IPS DF 19.7 (cell line): ENCODE results near the gene VWA2.

Experiments
- DNase-seq: peaks from one replicate; pipeline ENCODE4 v3.0.0-alpha.2; 2013; ENCODE audit warnings: low read depth, low spot score

The VWA2 gene, protein sequence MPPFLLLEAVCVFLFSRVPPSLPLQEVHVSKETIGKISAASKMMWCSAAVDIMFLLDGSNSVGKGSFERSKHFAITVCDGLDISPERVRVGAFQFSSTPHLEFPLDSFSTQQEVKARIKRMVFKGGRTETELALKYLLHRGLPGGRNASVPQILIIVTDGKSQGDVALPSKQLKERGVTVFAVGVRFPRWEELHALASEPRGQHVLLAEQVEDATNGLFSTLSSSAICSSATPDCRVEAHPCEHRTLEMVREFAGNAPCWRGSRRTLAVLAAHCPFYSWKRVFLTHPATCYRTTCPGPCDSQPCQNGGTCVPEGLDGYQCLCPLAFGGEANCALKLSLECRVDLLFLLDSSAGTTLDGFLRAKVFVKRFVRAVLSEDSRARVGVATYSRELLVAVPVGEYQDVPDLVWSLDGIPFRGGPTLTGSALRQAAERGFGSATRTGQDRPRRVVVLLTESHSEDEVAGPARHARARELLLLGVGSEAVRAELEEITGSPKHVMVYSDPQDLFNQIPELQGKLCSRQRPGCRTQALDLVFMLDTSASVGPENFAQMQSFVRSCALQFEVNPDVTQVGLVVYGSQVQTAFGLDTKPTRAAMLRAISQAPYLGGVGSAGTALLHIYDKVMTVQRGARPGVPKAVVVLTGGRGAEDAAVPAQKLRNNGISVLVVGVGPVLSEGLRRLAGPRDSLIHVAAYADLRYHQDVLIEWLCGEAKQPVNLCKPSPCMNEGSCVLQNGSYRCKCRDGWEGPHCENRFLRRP

DNA sequence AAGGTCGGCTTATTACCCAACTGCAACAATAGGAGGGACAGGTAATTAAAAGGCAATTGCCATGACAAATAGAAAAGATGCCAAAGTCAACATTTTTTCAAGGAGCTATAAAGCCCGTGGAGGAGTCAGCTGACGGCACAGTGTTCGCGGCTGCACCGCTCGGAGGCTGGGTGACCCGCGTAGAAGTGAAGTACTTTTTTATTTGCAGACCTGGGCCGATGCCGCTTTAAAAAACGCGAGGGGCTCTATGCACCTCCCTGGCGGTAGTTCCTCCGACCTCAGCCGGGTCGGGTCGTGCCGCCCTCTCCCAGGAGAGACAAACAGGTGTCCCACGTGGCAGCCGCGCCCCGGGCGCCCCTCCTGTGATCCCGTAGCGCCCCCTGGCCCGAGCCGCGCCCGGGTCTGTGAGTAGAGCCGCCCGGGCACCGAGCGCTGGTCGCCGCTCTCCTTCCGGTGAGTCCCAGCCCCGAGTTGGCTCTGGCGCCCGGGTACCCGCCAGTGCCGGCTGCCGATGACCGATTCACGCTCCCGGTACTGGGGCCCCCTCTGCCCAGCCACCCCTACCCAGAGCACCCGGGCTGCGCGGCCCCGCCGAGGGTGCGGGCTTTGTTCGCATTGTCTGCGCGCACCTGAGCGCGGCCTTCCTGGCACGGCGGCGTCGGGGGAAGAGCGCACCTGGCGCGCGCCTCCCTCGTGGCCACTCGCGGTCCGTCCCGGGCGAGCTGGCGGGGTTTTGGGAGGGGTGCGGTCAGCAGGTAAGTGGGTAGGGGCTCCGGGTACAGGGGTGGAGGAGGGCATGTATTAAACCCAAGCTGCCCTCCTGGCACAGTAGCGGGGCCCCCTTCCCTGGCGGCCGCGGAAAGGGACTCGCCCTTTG, at the start of gene VWA2:
VWA2 (plus strand) TSS at position 138 of the 877 bp plus-strand sequence. CDS start 9,460 bp downstream, outside the sequence.
- no peak for DNase-seq

DNA sequence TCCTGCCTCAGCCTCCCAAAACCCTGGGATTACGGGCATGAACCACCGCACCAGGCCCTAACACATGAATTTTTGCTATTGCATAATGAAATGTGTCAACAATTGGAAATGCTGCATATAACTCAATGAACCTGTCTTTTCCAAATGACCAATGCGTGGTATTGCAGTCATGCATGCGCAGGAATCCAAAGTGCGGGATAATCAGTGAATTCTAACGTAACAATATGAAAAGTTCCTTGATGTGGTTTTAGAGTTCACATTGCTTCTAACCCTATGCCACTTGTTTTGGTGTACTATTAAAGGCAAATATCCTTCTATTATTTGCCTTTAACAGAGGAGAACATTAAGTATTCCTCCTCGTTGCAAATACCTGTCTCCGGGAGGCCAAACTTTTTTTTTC, 49.4 kb upstream of the VWA2 start:
- no peak for DNase-seq

DNA sequence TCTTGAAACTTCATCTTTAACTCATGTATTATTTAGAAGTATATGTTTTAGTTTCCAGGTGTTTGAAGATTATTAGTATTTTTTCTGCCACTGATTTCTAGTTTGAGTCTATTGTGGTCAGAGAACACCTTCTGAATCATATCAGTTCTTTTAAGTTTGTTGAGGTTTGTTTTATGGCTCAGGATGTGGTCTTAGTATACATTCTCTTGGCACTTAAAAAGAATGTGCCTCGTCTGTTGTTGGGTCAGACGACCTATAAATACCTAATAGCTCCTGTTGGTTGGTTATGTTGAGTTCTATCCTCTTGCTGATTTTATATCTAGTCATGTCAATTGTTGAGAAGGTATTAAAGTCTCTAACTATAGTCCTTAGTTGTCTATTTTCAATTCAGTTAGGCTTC, 44.0 kb upstream of the VWA2 start:
- DNase-seq, result no peak

DNA sequence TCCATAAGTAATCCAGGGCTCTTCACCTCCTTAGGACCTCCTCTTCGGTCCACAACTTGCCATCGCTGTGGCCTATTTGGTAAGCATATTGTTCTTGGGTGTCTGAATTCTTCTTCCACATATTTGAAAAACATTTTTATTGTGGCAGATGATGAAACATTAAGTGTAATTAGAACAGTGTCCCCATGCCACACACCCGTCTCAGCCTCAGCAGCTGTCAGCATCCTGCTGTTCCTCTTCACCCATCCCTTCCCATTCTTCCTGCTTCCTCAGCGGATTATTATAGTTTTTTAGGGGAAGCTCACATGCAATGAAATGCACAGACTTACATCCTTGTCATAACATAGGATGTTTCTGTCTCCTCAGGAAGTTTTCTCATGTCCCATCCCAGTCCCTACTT, 39.8 kb upstream of the VWA2 start:
- DNase-seq, result no peak

DNA sequence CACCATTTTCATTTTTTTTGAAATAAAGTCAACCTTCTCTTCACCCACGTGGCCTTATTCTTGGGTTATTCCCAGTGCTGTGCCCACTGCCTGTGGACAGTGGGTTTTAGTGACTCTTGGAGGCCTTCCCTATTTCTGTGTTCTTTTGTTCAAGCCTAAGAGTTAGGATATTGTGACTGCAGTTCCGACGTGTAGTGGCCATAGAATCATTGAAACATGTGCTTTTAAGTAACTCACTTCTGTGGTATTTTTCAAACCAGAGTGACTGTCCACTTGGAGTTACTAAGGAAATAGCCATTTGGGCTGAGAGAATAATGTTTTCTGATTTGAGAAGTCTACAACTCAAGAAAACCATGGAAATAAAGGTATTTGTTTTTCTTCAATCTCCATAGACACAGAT, 36.2 kb upstream of the VWA2 start:
- DNase-seq, result no peak

DNA sequence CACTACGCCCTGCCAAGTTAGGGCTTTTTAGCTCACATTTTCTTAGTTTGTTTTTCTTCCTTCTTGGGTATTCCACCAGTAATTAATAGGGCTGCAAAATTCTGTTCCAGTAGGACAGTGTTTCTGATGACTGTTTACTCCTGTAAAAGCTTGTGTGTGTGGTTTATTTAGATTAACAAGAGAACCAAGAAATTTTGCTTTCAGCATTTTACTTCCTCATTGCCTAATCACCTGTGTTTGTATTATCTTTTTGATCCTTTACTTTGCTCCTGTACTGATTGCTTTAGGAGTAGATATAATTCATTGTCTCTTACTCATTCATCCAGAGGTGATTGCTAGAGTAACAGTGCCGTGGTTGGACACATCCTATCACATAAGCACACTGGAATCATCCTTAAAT, 32.2 kb upstream of the VWA2 start:
- DNase-seq, result no peak

DNA sequence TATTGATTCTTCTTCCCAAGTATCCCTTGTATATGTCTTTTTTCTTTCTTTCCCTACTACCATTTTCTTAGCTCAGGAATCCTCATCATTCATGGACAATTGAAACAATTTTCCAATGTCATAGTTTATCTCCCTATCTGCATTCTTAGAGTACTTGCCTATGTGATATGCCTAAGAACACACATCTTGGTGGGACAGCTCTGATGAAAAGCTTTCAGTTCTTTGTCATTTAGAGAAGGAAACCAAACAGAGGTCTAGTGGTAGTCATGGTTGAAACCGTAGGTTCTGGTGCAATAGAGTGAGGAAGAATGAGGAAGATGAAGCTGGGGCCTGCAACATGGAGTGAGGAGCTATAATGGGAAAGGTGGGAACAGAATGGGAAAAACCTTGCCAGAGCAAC, 31.7 kb upstream of the VWA2 start:
- no peak for DNase-seq

DNA sequence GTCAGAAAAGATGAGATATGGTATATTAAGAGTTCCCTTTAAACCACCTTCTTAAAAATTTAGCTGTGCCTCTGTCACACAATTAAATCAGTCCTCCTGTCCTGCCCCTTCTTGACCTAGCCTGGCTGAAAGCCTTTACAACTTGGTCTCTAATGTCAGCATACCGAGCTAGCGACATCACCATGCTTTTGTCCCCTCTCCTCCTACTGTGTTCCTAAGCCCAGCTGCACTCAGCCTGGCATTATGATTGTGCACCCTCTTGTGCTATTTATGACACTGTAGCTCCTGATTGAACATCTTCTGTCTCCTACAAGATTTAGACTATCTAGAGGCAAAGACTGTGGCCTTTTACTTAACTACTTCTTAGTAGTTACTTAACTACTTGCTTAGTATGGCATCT, 30.7 kb upstream of the VWA2 start:
- DNase-seq, result peak; percentile 12

DNA sequence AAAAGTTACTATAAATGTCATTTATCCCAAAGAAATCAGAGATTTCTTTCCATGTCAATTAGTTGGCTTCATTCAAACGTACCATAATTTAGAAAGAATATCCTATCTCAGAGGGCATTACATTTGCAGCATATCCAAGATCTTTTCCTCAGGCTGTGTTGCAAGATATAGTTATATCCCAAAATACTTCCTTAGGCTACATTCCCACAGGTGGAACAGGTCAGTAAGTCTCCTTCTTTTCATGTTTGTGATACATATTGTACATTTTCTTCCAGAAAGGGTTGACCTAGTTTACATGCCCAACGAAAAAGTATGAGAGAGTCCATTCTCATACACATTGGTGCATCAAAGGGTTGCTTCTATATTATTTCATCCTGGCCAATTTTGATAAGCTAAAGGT, 26.9 kb upstream of the VWA2 start:
- DNase-seq, result no peak

DNA sequence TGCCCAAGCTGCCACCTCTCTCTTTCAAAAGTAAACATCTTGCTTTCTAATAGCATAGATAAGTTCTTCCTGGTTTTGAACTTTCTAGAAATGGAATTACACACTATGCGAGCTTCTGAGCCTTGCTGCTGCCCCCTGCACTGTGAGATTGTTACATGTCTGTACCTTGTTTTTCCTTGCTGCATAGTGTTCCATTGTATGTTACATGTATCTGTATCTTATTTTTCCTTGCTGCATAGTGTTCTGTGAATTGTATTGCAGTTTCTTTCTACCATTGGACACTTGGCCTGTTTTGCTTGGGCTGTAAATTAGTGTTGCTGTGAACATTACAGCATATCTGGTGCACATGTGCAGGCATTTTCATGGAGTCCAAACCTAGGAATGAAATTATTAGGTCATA, 24.0 kb upstream of the VWA2 start:
- no peak for DNase-seq

DNA sequence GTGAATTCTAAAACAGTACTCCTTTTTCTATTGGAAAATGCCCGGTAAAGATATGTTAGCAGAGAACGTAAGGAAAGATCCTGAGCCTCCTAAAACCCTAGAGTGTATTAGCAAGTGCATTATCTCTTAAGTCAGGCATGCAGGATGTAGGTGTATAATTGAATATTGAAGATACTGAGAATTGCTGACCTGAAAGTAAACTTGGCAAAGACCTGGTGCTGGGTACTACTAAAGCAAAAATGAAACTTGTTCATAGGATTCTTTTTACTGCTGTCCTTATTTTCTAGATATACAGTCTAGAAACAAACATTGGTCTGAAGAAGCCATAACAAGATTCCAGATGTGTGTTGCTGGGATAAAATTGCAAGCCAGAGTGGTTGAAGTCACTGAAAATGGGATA, 18.8 kb upstream of the VWA2 start:
- DNase-seq, result no peak

DNA sequence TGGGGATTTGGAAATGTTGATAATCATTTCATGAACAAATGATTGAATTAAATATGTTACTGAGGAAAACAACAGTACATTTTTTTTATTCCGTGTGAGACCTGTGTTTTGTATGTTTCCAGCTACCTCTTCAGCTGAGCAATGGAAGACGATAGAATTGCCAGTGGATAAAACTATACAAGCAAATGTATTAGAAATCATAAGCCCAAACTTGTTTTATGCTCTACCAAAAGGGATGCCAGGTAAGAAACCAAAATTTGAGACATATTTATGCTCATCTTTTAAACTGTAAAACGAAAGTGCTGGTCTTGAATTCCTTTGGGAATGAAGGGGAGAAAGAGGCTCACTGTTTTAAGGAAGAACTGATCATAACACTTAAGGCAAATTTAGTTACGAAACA, 17.8 kb upstream of the VWA2 start:
- DNase-seq, result no peak

DNA sequence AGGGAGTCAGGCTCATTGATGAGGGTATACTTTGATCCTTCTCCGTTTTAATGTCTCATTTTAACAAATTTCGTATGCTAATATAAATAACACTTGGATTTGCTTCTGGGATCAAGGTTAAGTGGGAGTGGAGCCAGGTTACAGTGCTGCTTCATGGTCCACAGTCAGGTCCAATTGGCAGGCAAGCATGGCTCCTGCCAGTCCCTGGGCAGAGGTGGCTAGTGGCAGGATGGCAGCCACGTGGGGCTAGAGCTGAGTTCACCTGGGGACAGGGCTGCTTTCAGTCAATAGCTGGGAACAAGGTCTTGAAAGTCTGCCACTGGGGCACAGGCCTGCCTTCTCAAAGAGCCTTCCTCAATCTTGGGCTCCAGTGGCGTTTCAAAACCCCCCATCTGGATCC, 16.0 kb upstream of the VWA2 start:
- no peak for DNase-seq

DNA sequence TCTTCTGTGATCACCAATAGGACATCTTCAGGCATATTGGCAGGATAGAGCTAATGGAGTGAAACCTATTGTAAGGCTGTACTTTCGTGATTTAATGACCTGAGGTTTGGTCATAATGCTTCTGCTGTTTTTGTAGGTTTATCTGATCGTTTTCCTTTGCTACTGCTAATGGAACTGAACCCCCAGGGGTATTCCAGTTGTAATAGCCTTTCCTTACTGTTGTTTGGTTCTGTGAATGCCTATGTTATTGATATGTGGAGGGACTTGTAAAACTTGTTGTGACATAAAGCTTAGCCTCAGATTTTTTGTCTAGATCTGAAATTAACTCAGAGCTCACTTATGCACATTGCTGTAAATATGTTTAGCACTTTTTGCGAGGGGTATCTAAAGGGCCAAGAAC, 10.9 kb upstream of the VWA2 start:
- no peak for DNase-seq

DNA sequence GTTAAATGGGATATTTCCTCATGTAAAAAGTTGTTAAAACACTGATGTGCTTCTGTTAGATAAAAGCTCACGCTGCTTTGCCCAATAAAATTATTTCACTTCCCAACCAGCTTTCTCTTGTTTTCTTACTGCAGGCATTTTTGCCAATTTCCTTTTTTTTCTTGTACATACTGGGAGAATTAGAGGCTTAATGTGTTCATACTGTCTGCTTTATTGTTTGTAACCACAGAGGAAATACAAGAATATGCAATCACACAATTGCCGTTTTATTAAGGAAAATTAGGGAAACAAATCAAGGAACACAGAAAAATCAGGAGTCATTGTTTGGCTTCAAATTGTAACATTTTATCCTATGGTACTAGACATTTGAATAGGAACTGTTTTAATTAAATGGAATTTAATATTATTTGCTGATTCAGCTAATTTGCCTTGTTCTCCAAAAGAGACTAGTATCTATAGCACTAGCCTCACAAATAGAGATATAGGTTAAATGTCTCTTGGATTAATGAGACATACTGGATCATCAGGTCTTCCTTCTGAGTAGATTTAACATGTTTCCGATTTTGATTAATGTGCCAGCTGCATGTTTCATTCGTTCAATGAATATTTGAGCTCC, 6.4 kb upstream of the VWA2 start:
- no peak for DNase-seq

DNA sequence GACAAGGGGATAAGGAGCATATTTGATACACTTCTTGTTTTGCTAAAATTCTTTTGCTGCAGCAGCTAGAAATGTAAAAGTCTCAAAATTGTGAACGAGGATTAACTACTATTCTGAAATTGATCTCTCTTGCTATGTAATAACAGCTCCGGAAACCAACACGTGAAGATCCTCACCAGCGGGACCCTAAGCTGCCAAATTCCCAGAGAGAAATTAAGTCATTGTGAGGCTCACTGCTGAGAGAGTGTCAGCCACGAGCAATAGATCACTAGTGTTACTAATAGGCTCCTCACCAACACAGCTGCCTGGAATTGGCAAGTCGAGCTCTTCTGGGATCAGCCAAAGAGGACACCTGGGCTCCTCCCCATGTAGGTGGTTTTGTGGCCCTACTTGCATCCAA, 5.6 kb upstream of the VWA2 start:
- no peak for DNase-seq

DNA sequence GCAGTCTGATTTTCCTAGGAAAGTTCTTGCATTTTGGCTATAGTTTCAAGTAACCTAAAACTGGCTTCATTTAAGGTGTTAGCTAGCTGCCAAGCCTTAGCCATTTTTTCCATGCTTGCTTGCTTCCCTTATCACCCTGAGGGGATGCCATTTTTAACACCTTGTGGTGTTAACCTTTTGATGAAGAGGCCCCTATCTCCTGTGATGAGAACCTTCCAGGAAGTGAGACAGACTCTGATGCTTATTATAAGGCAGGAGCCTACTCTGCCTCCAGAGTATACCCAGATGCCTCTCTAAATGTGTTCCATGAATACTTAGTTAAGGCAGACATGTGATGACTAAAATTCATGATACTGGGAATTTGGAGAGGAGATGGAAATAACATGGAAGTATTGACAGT, 4.9 kb upstream of the VWA2 start:
- DNase-seq, result no peak

DNA sequence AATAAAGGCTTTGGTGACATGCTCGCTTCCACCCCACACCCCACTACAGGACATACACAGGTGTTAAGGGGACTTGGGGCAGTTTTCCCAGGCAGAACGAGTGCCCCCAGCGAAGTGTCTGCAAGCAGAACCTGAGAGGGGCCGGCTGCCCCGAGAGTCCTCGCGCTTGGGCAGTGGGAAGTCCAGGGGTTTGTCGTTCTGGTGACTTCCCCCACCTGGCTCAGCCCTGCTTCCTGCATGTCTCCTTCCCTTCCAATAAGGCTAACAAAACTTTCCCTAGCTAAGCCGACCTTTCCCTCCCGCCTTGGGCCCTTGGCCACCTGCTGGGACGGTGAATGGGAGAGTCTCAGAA, 916 bp downstream of the VWA2 start:
- no peak for DNase-seq

DNA sequence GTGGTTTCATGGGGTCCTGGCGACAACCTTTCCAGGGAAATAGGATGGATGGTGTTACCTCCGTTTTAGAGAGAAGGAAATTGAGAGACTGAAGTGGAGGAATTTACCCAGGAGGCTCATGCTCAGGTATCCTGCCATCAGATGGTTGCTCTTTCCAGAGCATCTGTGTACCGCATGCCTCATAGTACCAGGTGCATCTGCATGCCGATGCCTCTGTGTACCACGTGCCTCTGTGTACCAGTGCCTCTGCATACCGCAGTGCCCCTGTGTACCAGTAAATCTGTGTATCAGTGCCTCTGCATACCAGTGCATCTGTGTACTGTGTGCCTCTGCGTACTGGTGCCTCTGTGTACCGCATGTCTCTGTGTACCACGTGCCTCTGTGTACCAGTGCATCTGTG, 3.2 kb downstream of the VWA2 start:
- no peak for DNase-seq

DNA sequence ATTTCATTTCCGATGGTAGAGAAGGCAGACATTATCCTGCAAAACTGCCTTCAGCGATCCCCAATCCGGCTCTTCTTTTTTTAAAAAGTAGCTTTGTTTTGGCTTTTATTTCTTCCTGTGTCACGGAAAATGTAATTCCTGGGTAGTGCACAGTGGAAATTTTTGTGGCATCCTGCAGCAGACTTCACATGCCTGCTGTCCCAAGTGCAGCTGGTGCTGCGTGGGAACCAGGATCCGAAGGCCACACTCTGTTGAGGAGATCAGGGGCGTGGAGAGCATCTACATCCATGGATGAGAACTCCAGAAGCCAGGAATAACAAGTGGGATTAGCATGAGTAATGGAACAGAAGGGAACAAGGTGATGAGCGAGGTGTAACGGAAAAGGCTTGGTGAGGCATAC, 4.6 kb downstream of the VWA2 start:
- DNase-seq, result no peak

DNA sequence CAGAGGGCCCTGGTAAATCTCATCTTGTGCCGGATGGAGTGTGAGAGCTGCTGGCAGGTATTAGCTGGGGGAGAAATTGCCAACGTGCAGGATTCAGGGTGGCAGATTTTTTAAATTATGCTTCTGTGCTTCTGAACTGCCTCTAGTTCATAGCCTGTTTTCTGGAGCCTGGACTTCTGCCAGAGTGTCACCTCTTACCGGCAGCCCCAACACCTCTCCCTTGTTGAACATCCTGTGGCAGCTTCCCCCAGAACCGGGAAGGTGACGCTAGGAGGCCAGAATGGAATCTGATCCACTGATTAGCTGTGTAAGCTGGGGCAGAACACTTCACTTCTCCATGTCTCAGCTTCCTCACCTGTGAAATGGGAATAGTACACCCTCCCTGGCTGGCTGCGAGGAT, 5.1 kb downstream of the VWA2 start:
- DNase-seq, result no peak
